IPS-20b (cell line): ENCODE measurements around the gene MRPL57.
"Not testable (repeated sequence)": the region's sequence is repeated elsewhere in the genome, so short reads cannot be mapped to it uniquely, and the experiment has no call there.

Experiments used
- H3K27ac ChIP-seq: one replicate; pipeline ENCODE4 v1.5.1; 2013; ENCODE audit warnings: low read length
- H3K27me3 ChIP-seq: 2 replicates; pipeline ENCODE4 v1.6.1; 2013; ENCODE audit warnings: mild to moderate bottlenecking, low read length, inconsistent platforms; ENCODE audit not compliant: insufficient read depth
- H3K36me3 ChIP-seq: 2 replicates; pipeline ENCODE4 v1.6.1; 2013; ENCODE audit warnings: low read depth, mild to moderate bottlenecking, inconsistent platforms, low read length, moderate library complexity; ENCODE audit not compliant: insufficient read depth
- H3K4me1 ChIP-seq: 2 replicates; pipeline ENCODE4 v1.6.1; 2013; ENCODE audit warnings: mild to moderate bottlenecking, control low read depth, inconsistent platforms, low read length, moderate library complexity; ENCODE audit not compliant: insufficient read depth
- H3K4me3 ChIP-seq: 2 replicates; pipeline ENCODE4 v1.5.1; 2013; ENCODE audit warnings: mild to moderate bottlenecking, low read length, inconsistent platforms
- H3K9ac ChIP-seq: 2 replicates; pipeline ENCODE4 v1.6.1; 2013; ENCODE audit warnings: low read depth, mild to moderate bottlenecking, inconsistent platforms, low read length, moderate library complexity
- H3K9me3 ChIP-seq: 2 replicates; pipeline ENCODE4 v1.6.1; 2013; ENCODE audit warnings: mild to moderate bottlenecking, low read depth, low read length, inconsistent platforms; ENCODE audit not compliant: insufficient read depth

The MRPL57 gene

GRCh38 chr13:21149568-21149967 is 26.9 kb upstream of the MRPL57 start:
- H3K36me3 ChIP-seq, result peaks cover 47% of the 10 kb centered on the region
- no peak overlapping the region for H3K4me3 ChIP-seq
- no peaks in the 10 kb centered on the region; the same call in 1 of the 2 replicates for H3K4me1 ChIP-seq
- no peaks in the 10 kb centered on the region for H3K9me3 ChIP-seq
- H3K27me3 ChIP-seq, result no peaks in the 10 kb centered on the region
- no peak overlapping the region for H3K27ac ChIP-seq
- H3K9ac ChIP-seq, result no peak overlapping the region

DNA sequence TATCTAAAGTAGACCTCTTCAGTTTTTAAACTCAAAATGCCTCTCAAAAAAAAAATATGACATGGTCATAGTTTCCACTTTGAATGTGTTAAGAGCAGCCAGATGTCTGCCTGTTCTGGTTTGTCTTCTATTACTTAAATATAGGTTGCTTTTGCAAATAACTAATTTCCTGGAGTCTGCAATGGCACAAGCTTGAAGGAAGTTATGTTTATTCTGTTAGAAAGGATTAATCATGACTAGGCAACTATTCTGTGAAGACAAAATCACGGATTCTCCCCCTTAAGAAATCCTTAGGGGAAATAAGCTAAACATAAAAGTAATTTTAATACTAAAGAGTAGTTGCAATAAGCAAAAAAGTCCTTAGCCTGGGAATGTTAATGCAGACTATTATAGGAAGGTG is 26.4 kb upstream of the MRPL57 start:
- Histone ChIP-seq H3K9me3 (no peaks in the 10 kb centered on the region), H3K4me1 (no peaks in the 10 kb centered on the region; the same call in 1 of the 2 replicates), H3K9ac (no peak overlapping the region), H3K27ac (no peak overlapping the region), H3K27me3 (no peaks in the 10 kb centered on the region), H3K4me3 (no peak overlapping the region), H3K36me3 (peaks cover 47% of the 10 kb centered on the region)

GRCh38 chr13:21152251-21152899 is 24.1 kb upstream of the MRPL57 start:
- H3K4me1 ChIP-seq, result no peaks in the 10 kb centered on the region; the same call in 1 of the 2 replicates
- no peak overlapping the region for H3K27ac ChIP-seq
- no peak overlapping the region for H3K9ac ChIP-seq
- no peaks in the 10 kb centered on the region for H3K27me3 ChIP-seq
- no peaks in the 10 kb centered on the region for H3K9me3 ChIP-seq
- H3K36me3 ChIP-seq, result peaks cover 43% of the 10 kb centered on the region
- no peak overlapping the region for H3K4me3 ChIP-seq

- Histone ChIP-seq H3K4me3 (no peak overlapping the region), H3K9ac (no peak overlapping the region), H3K27ac (no peak overlapping the region), H3K36me3 (peaks cover 93% of the 10 kb centered on the region), H3K27me3 (no peaks in the 10 kb centered on the region), H3K9me3 (no peaks in the 10 kb centered on the region), H3K4me1 (no peaks in the 10 kb centered on the region)
Measured at GRCh38 chr13:21164631-21165030, 11.8 kb upstream of the MRPL57 start.

DNA sequence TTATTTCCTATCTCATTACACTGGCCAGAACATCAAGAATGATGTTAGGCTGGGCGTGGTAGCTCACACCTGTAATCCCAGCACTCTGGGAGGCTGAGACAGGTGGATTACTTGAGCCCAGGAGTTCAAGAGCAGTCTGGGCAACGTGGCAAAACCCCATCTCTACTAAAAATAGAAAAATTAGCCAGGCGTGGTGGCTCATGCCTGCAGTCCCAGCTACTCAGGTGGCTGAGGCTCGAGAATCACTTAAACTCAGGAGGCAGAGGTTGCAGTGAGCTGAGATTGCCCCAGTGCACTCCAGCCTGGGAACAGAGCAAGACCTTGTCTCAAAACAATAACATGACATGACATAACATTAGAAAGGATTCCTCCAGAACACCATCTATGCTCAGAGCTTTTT is 10.9 kb upstream of the MRPL57 start:
- H3K4me3 ChIP-seq, H3K27ac ChIP-seq, H3K27me3 ChIP-seq, H3K9ac ChIP-seq, H3K9me3 ChIP-seq, H3K4me1 ChIP-seq: not testable (repeated sequence)
- peaks cover 92% of the 10 kb centered on the region for H3K36me3 ChIP-seq

DNA sequence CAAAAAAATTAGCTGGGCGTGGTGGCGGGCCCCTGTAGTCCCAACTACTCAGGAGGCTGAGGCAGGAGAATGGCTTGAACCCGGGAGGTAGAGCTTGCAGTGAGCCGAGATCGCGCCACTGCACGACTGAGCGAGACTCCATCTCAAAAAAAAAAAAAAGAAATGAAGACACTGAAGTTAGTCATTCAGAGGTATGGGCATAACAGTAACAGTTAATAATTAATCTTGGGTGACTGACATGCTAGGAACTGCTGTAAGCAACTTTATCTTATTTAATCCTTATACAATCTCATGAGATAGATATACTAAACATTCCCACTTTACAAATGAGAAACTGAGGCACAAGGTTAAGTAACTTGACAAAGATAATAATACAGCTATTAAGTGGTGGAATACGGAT is 5.0 kb upstream of the MRPL57 start:
- H3K36me3 ChIP-seq, result peaks cover 62% of the 10 kb centered on the region
- H3K4me3 ChIP-seq, result no peak overlapping the region
- no peak overlapping the region for H3K27ac ChIP-seq
- peaks cover 3% of the 10 kb centered on the region; the same call in 1 of the 2 replicates for H3K4me1 ChIP-seq
- no peak overlapping the region for H3K9ac ChIP-seq
- H3K9me3 ChIP-seq, result no peaks in the 10 kb centered on the region
- H3K27me3 ChIP-seq, result no peaks in the 10 kb centered on the region

GRCh38 chr13:21173767-21174166 is 2.7 kb upstream of the MRPL57 start:
- not testable (repeated sequence) for H3K9me3 ChIP-seq, H3K4me3 ChIP-seq, H3K27me3 ChIP-seq, H3K4me1 ChIP-seq, H3K27ac ChIP-seq, H3K9ac ChIP-seq
- peaks cover 52% of the 10 kb centered on the region for H3K36me3 ChIP-seq

- Histone ChIP-seq H3K9me3 (no peaks in the 10 kb centered on the region), H3K27ac (peak overlapping the region; percentile 71), H3K4me1 (peaks cover 3% of the 10 kb centered on the region; the same call in 1 of the 2 replicates), H3K9ac (peak overlapping the region; percentile 94), H3K4me3 (peak overlapping the region; percentile 97), H3K36me3 (peaks cover 34% of the 10 kb centered on the region), H3K27me3 (no peaks in the 10 kb centered on the region)
Measured at GRCh38 chr13:21175656-21176214, 723 bp upstream of the MRPL57 start.

DNA sequence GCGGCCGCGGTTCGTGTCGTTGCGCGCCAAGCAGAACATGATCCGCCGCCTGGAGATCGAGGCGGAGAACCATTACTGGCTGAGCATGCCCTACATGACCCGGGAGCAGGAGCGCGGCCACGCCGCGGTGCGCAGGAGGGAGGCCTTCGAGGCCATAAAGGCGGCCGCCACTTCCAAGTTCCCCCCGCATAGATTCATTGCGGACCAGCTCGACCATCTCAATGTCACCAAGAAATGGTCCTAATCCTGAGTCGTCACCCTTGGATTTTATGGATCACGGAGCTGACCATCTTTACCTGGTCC is 475 bp downstream of the MRPL57 start:
- Histone ChIP-seq H3K36me3 (peaks cover 22% of the 10 kb centered on the region), H3K4me3 (peak overlapping the region; percentile 97), H3K27ac (peak overlapping the region; percentile 61), H3K9me3 (no peaks in the 10 kb centered on the region), H3K27me3 (no peaks in the 10 kb centered on the region), H3K4me1 (peaks cover 3% of the 10 kb centered on the region; the same call in 1 of the 2 replicates), H3K9ac (peak overlapping the region; percentile 94)

DNA sequence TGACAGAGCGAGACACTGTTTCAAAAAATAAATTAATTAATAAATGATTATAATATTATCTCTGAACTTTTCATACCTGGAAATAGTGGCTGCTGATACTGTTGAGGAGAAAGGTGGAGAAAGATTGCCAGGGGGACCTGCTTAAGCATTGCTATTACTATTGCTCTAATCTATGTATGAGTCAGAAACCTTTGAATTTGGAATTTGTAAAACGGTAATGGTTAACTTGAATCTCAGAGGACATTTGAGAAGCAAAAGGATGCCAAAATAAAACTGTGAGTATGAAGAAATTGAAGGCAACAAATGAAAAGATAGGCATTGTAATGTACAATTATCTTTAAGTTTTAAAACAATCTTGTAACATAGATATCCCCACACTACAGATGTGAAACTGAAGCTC is 5.2 kb downstream of the MRPL57 start:
- no peaks in the 10 kb centered on the region for H3K9me3 ChIP-seq
- H3K4me3 ChIP-seq, result no peak overlapping the region
- no peaks in the 10 kb centered on the region for H3K27me3 ChIP-seq
- H3K36me3 ChIP-seq, result peaks cover 12% of the 10 kb centered on the region
- no peaks in the 10 kb centered on the region for H3K4me1 ChIP-seq
- no peak overlapping the region for H3K9ac ChIP-seq
- H3K27ac ChIP-seq, result no peak overlapping the region

DNA sequence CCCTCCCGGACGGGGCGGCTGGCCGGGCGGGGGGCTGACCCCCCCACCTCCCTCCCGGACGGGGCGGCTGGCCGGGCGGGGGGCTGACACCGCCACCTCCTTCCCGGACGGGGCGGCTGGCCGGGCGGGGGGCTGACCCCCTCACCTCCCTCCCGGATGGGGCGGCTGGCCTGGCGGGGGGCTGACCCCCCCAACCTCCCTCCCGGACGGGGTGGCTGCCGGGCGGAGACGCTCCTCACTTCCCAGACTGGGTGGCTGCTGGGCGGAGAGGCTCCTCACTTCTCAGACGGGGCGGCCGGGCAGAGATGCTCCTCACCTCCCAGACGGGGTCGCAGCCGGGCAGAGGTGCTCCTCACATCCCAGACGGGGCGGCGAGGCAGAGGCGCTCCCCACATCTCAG is 10.0 kb downstream of the MRPL57 start:
- H3K27me3 ChIP-seq, H3K4me1 ChIP-seq, H3K9me3 ChIP-seq, H3K27ac ChIP-seq, H3K9ac ChIP-seq, H3K36me3 ChIP-seq, H3K4me3 ChIP-seq: not testable (repeated sequence)

DNA sequence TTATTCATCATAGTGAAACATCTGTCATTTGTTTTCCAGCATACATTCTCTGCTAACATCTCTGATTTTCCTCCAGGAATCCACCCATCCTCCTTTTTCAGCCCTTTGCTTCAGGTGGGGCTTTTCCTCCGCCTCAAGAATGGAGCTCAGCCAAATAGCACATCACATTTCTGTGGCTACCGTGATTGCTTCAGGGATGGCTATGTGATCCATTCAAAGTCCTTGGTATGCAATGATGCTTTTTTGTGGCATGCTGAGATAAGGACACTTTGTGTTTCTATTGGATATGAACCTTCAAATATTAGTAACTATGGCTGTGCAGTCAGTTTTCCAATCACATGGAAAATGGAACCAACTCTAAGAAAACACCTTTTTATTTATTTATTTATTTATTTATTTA is 18.3 kb downstream of the MRPL57 start:
- H3K4me3 ChIP-seq, H3K9ac ChIP-seq, H3K9me3 ChIP-seq, H3K27me3 ChIP-seq, H3K4me1 ChIP-seq, H3K27ac ChIP-seq, H3K36me3 ChIP-seq: not testable (repeated sequence)
